SU-DHL-6 (cell line): Measurements from ENCODE around the gene KIAA1958.

Source experiments
- CTCF ChIP-seq: fragments of 200-600 bp; sonication (generic); IDR thresholded peaks from one replicate; pipeline ENCODE4 v1.5.1; 2017; ENCODE audit warnings: antibody characterized with exemption, mild to moderate bottlenecking, low read length, moderate library complexity; ENCODE audit not compliant: insufficient read depth, poor library complexity, severe bottlenecking
- EZH2phosphoT487 ChIP-seq: fragments of 200-600 bp; sonication (generic), shearing (Covaris generic); conservative IDR thresholded peaks from 2 replicates; pipeline ENCODE4 v1.6.1; 2018; ENCODE audit warnings: mild to moderate bottlenecking, antibody characterized with exemption, low read length, moderate library complexity, mixed read lengths

DNA sequence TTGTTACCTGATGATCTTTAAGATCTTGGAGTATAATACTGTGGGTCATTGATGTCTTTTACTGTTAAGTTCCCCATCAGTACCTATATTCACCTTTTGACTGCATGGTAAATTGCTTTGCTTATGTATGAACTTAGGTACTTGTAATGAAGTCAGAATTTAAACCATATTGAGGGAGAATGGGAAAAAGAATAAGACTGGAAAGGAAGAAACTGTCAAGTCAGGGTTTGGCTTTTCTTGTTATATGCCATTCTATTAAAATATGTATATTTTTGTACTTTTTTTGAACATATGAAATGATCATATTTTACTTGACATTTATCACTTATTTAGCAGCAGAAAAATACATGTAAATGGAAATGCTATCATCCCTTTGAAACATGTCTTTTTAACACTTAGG is 58.6 kb downstream of the KIAA1958 start:
- no peak for TF ChIP-seq CTCF
- no peak for TF ChIP-seq EZH2phosphoT487
